GM12878 (cell line): Measurements from ENCODE around the gene IRF9. TPM values are rescaled to one million over a fixed set of nuclear protein-coding genes. Genes with fewer than 3 reads are reported as not detected.

Source experiments
- CREM ChIP-seq: IDR thresholded peaks from 2 replicates; pipeline ENCODE4 v1.6.1; 2014; ENCODE audit warnings: antibody characterized with exemption, low read depth
- EED ChIP-seq: sonication (generic); IDR thresholded peaks from 2 replicates; pipeline ENCODE4 v1.6.1; 2016; ENCODE audit warnings: antibody characterized with exemption, low read depth
- ELK1 ChIP-seq: IDR thresholded peaks from 2 replicates; pipeline ENCODE4 v1.6.1; 2012; ENCODE audit warnings: low read depth, low read length, improper control_type of control experiment
- FOS ChIP-seq: IDR thresholded peaks from 3 replicates; pipeline ENCODE4 v1.6.1; 2011; ENCODE audit warnings: borderline replicate concordance; ENCODE audit not compliant: insufficient read length; ENCODE audit errors: extremely low read depth
- GABPA ChIP-seq: IDR thresholded peaks from 2 replicates; pipeline ENCODE4 v1.6.1; 2014; ENCODE audit warnings: antibody characterized with exemption, low read depth, mild to moderate bottlenecking, inconsistent platforms
- HDAC2 ChIP-seq: fragments of 200-600 bp; sonication (generic); IDR thresholded peaks from 2 replicates; pipeline ENCODE4 v1.6.1; 2017
- HSF1 ChIP-seq: fragments of 150-350 bp; IDR thresholded peaks from 2 replicates; pipeline ENCODE4 v1.6.1; 2014; ENCODE audit warnings: mild to moderate bottlenecking, low read depth, low read length
- NKRF ChIP-seq: fragments of 450-650 bp; conservative IDR thresholded peaks from 2 replicates; pipeline ENCODE4 v1.6.1; 2017; ENCODE audit warnings: mild to moderate bottlenecking, moderate library complexity
- NR2C2 ChIP-seq: IDR thresholded peaks from 2 replicates; pipeline ENCODE4 v1.6.1; 2011; ENCODE audit warnings: borderline replicate concordance, low read depth; ENCODE audit not compliant: control insufficient read depth, insufficient read length
- POLR2A ChIP-seq: IDR thresholded peaks from 2 replicates; pipeline ENCODE4 v1.6.1; 2011; ENCODE audit warnings: low read depth, mild to moderate bottlenecking, low read length
- RAD51 ChIP-seq: fragments of 450-650 bp; IDR thresholded peaks from 2 replicates; pipeline ENCODE4 v1.6.1; 2016; ENCODE audit warnings: moderate library complexity, mild to moderate bottlenecking, inconsistent platforms
- SIN3A ChIP-seq: IDR thresholded peaks from 2 replicates; pipeline ENCODE4 v1.6.1; 2012; ENCODE audit warnings: low read depth, low read length, improper control_type of control experiment
- STAT1 ChIP-seq: fragments of 450-650 bp; conservative IDR thresholded peaks from 2 replicates; pipeline ENCODE4 v1.6.1; 2014; ENCODE audit warnings: antibody characterized with exemption, mild to moderate bottlenecking
- TAF1 ChIP-seq: IDR thresholded peaks from 2 replicates; pipeline ENCODE4 v1.6.1; 2011; ENCODE audit warnings: mild to moderate bottlenecking, low read depth, low read length, borderline replicate concordance
- TBL1XR1 ChIP-seq: IDR thresholded peaks from 2 replicates; pipeline ENCODE4 v1.6.1; 2012; ENCODE audit warnings: low read depth, low read length, improper control_type of control experiment
- TCF3 ChIP-seq: IDR thresholded peaks from 2 replicates; pipeline ENCODE4 v1.6.1; 2012; ENCODE audit warnings: low read depth, mild to moderate bottlenecking, low read length, borderline replicate concordance; ENCODE audit not compliant: insufficient read depth
- ZBTB33 ChIP-seq: fragments of 450-650 bp; IDR thresholded peaks from 2 replicates; pipeline ENCODE4 v1.6.1; 2017; ENCODE audit warnings: mild to moderate bottlenecking
- ZBTB40 ChIP-seq: fragments of 450-650 bp; IDR thresholded peaks from 2 replicates; pipeline ENCODE4 v1.6.1; 2016; ENCODE audit warnings: mild to moderate bottlenecking, moderate library complexity, borderline replicate concordance
- polyA plus RNA-seq, 11 experiments: library from polyadenylated mRNA; depleted of rRNA in 4 of 11; unstranded in 6 of 11; stranded (reverse) in 5 of 11; fragments of >200 nt; fragmentation: Nextera tagmentation in 4 of 11; fragmentation: Illumina TruSeq in 1 of 11; extraction: Ambion mirVana in 4 of 11; extraction: Trizol in 1 of 11; gene quantifications; 1 replicate in 1 of 11; 2 replicates in 10 of 11; pipeline versions ENCODE4 v1.2.1 to v1.2.3, GENCODE V29; 2011 to 2016; ENCODE audit warnings: inconsistent platforms in 2 of 11, missing spikeins in 2 of 11, low read depth in 1 of 11
- total RNA-seq, 4 experiments: library from RNA; depleted of rRNA in 3 of 4; stranded (reverse); fragments of >200 nt in 3 of 4; fragmentation: Illumina TruSeq in 1 of 4; extraction: Trizol in 1 of 4; gene quantifications; 2 replicates each; pipeline versions ENCODE4 v1.2.1 to v1.2.3, GENCODE V29; 2013 to 2021

The IRF9 gene
- total and polyA plus RNA-seq, 10 of the 15 experiments (the other 5 are each of a cell fraction or from before 2014, with no cell fraction given) = 47.6 to 234 (median 148) TPM

GRCh38 chr14:24160850-24161804 lies at the start of gene IRF9 (continued):
- no peak for TF ChIP-seq ZBTB40
- peak; percentile 98 for TF ChIP-seq POLR2A
- TF ChIP-seq TAF1 = peak; percentile 94
- TF ChIP-seq STAT1 = peak; percentile 100
- TF ChIP-seq NKRF = peak; percentile 44; the same call in 1 of the 2 replicates
- TF ChIP-seq ELK1 = peak; percentile 19; the same call in 1 of the 2 replicates
- peak; percentile 69; the same call in 1 of the 2 replicates for TF ChIP-seq TBL1XR1
- TF ChIP-seq ZBTB33 = no peak
- peak; percentile 97 for TF ChIP-seq RAD51
- TF ChIP-seq NR2C2 = no peak
- TF ChIP-seq HDAC2 = no peak
- TF ChIP-seq TCF3 = peak; percentile 38; the same call in 1 of the 2 replicates
- TF ChIP-seq CREM = 0 out of 2 replicates have a peak, but pooled peaks have one; percentile 54
- TF ChIP-seq HSF1 = peak; percentile 72; the same call in 1 of the 2 replicates
- TF ChIP-seq GABPA = no peak
- peak; percentile 43; the same call in 1 of the 2 replicates for TF ChIP-seq EED
- TF ChIP-seq SIN3A = peak; percentile 63
- TF ChIP-seq FOS = no peak
